TTC549 (cell line): Measurements from ENCODE around the gene HORMAD2.

ENCODE experiments used
- FAIRE-seq: peaks from 2 replicates; lab custom pipeline; 2012; peaks lifted over from hg19 to GRCh38; lab: Jason Lieb, UNC

HORMAD2 gene

GRCh38 chr22:30169002-30169401, 88.7 kb downstream of the HORMAD2 start:
- no peak for FAIRE-seq

GRCh38 chr22:30170129-30170528, 89.9 kb downstream of the HORMAD2 start:
- no peak for FAIRE-seq

GRCh38 chr22:30171008-30171407, 90.7 kb downstream of the HORMAD2 start:
- no peak for FAIRE-seq

GRCh38 chr22:30175690-30176288, 95.5 kb downstream of the HORMAD2 start:
- no peak for FAIRE-seq

- no peak for FAIRE-seq
These were observed 96.2 kb downstream of the HORMAD2 start for GRCh38 chr22:30176431-30176830.

GRCh38 chr22:30178181-30179126, 98.2 kb downstream of the HORMAD2 start:
- no peak for FAIRE-seq

- no peak for FAIRE-seq
These were observed 100.4 kb downstream of the HORMAD2 start for GRCh38 chr22:30180616-30181015.

- FAIRE-seq: no peak
These were observed 101.4 kb downstream of the HORMAD2 start for GRCh38 chr22:30181459-30182349.

- FAIRE-seq: peak; percentile 26
These were observed 102.1 kb downstream of the HORMAD2 start for GRCh38 chr22:30182350-30182745.

- no peak for FAIRE-seq
These were observed 102.6 kb downstream of the HORMAD2 start for GRCh38 chr22:30182815-30183214.

- FAIRE-seq: no peak
These were observed 103.0 kb downstream of the HORMAD2 start for GRCh38 chr22:30183271-30183670.

GRCh38 chr22:30183861-30184278, 103.6 kb downstream of the HORMAD2 start:
- FAIRE-seq: no peak

GRCh38 chr22:30185129-30185528, 104.9 kb downstream of the HORMAD2 start:
- FAIRE-seq: no peak

GRCh38 chr22:30185549-30185948, 105.3 kb downstream of the HORMAD2 start:
- FAIRE-seq: no peak

GRCh38 chr22:30186041-30186440, 105.8 kb downstream of the HORMAD2 start:
- no peak for FAIRE-seq

- FAIRE-seq: no peak
These were observed 106.2 kb downstream of the HORMAD2 start for GRCh38 chr22:30186510-30186909.

- no peak for FAIRE-seq
These were observed 106.8 kb downstream of the HORMAD2 start for GRCh38 chr22:30187094-30187493.

- FAIRE-seq: no peak
These were observed 107.5 kb downstream of the HORMAD2 start for GRCh38 chr22:30187529-30188407.

GRCh38 chr22:30188911-30189310, 108.6 kb downstream of the HORMAD2 start:
- FAIRE-seq: no peak

- FAIRE-seq: no peak
These were observed 110.3 kb downstream of the HORMAD2 start for GRCh38 chr22:30190574-30190973.

GRCh38 chr22:30191040-30191701, 110.9 kb downstream of the HORMAD2 start:
- no peak for FAIRE-seq
